ENCODE data around the gene RNF213. TPM values are rescaled to one million over a fixed set of nuclear protein-coding genes. Genes with fewer than 3 reads are reported as not detected.

RNF213 gene
- total RNA-seq, 1 experiment from 2014 or later, result 13.0 TPM

DNA sequence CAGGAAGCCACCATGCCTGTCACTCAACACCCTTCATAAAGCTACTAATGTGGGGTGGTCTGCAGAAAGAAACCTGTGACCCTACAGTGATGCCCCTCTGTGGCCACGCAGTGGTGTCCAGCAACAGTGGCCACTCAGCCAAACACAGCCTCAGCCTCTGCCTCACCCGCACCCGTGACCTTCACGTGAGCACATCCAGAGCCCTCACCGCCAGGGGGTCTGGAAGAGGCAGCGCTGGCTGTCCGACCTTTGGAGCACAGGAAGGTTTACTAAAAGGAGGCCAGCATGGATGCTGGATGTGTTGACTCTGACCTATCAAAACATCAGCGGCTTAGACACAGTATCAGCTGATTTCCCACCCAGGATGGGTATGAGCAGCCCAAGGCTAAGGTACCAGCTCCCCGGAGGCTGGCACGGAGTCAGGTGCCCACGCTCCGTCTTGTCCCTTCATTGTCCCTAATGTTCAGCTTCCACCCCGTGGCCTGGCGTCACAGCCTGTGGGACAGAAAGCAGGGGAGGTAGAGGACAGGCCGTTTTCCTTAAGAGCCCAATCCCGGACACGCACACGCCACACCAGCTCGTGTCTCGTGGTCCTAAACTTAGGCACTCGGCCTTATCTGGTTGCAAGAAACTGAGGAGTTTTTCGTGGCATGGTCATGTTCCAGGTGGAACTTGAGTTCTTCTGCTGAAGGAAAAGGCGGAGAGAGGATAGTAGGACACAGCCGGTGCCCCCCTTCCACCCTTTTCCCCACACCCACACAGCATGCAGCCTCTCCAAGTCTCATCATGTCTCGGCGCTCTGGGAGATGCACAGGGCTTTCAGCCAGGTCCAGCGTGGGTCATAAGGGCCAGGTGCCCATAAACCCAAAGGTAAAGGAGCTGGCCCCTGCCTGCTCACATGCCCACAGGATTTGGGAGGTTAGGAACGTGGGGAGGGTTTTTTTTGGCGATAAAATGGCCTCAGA lies 104.6 kb downstream of the RNF213 start:
- Histone ChIP-seq H3K4me1 (no peaks in the 10 kb centered on the region), H3K27me3 (no peaks in the 10 kb centered on the region), H3K27ac (no peak overlapping the region), H3K4me3 (no peak overlapping the region), H3K36me3 (0 out of 2 replicates have a peak, but pooled peaks cover 4% of the 10 kb centered on the region), H3K9me3 (replicated peaks) (no peaks in the 10 kb centered on the region)
- no peak for DNase-seq

DNA sequence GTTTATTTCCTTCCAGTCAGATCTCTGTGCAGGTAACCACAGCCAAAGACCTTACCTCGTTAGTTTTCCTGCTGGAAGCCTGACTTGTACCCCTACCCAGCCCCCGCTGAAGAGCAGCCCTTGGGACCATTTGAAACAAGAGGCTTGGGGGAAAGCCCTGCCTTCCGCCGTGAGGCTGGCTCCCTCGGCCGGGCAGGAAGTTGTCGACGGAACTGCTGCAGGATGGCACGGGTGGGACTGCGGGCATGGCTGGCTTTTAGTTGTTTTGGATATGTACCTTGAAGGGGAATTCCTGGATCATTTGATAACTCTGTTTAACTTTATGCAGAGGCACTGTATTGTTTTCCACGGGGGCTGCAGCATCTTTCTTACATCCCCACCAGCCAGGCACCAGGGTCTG lies 105.3 kb downstream of the RNF213 start:
- no peak for DNase-seq
- H3K36me3 ChIP-seq, result 0 out of 2 replicates have a peak, but pooled peaks cover 4% of the 10 kb centered on the region

DNA sequence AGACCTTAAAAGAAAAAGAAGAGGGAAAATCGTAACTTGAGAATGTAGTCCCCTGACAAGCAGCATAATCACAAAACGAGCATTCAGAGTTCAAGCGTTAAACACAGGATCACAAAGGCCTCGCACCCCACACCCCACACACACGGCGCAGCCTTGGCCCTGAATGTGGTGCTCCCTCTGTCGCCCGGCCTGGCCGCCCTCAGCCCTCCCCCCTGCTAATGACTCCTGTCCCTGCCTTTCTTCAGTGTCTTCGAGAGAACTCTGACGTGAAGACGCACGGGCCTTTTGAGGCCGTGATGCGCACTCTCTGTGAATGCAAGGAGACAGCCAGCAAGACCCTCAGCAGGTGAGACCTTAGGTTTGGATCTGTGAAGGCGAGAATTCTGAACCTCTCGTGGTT lies 106.9 kb downstream of the RNF213 start:
- no peaks in the 10 kb centered on the region for H3K27me3 ChIP-seq
- H3K4me3 ChIP-seq, result no peak overlapping the region
- no peaks in the 10 kb centered on the region for H3K36me3 ChIP-seq
- H3K27ac ChIP-seq, result no peak overlapping the region
- H3K9me3 ChIP-seq (replicated peaks), result no peaks in the 10 kb centered on the region
- no peaks in the 10 kb centered on the region for H3K4me1 ChIP-seq
- no peak for DNase-seq

More for the DNA sequence above, 105.3 kb downstream of the RNF213 start:
- H3K27ac ChIP-seq, result no peak overlapping the region
- H3K27me3 ChIP-seq, result no peaks in the 10 kb centered on the region
- H3K4me1 ChIP-seq, result no peaks in the 10 kb centered on the region
- H3K9me3 ChIP-seq (replicated peaks), result no peaks in the 10 kb centered on the region
- no peak overlapping the region for H3K4me3 ChIP-seq

DNA sequence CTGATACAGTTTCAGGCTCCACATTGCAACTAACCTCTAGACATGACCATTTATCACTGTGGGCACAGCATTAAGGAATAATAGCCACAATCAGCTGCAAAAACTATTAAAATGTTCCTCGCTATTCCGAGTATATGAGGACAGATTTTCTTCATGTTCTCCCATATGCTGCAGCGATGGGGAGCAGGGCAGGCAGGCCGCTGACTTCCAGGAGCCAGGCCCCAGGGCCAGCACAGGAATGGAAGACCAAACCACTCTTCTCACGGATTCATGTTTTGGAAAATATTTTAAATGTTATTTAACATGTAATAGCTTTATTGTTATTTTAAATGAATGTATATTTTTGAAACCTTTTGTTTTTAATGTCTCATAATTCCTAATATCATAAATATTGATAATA lies 110.5 kb downstream of the RNF213 start:
- Histone ChIP-seq H3K27me3 (no peaks in the 10 kb centered on the region), H3K9me3 (replicated peaks) (no peaks in the 10 kb centered on the region), H3K36me3 (no peaks in the 10 kb centered on the region), H3K27ac (no peak overlapping the region), H3K4me1 (no peaks in the 10 kb centered on the region), H3K4me3 (no peak overlapping the region)
- DNase-seq, result no peak

DNA sequence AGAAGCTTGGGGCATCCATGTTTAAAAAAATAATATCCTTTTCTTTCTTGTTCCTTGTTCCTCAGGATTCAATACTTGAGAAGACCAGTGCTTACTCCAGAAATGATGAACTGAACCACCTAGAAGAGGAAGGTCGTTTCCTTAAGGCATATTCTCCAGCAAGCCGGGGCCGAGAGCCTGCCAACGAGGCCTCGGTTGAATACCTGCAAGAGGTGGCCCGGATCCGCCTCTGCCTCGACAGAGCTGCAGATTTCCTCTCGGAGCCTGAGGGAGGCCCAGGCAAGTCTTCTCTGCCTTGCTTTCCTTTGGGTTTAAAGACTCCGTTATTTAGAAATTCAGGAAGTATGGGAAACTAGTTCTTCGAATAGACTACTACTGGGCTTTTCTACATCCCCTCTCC lies 111.8 kb downstream of the RNF213 start:
- H3K36me3 ChIP-seq, result no peaks in the 10 kb centered on the region; the same call in none of the 2 replicates

DNA sequence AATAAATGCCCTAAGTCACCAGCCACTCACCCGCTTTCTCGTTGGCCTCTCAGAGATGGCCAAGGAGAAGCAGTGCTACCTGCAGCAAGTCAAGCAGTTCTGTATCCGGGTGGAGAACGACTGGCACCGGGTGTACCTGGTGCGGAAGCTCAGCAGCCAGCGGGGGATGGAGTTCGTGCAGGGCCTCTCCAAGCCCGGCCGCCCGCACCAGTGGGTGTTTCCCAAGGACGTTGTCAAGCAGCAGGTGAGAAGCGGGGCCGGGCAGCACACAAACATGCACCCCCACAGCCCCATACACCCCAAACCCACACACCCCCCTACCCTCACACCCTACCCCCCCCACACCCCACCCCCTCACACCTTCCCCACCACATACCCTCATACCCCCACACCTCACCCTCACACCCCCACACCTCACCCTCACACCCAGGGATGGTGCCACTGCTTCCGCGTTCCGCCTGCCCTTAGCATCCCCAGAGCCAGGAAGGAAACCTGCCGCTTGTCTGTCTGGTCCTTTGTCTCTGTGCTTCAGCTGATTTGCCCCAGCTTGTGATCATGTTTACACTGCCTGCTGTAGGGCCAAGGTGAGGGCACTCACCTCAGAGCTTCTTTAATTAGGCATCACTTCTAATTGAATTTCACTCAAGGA lies 112.4 kb downstream of the RNF213 start:
- DNase-seq, result no peak
- no peak overlapping the region for H3K27ac ChIP-seq
- H3K27me3 ChIP-seq, result no peaks in the 10 kb centered on the region
- H3K4me1 ChIP-seq, result no peaks in the 10 kb centered on the region
- no peaks in the 10 kb centered on the region for H3K9me3 ChIP-seq (replicated peaks)
- H3K36me3 ChIP-seq, result no peaks in the 10 kb centered on the region; the same call in none of the 2 replicates
- no peak overlapping the region for H3K4me3 ChIP-seq

More for the DNA sequence above, 111.8 kb downstream of the RNF213 start:
- no peaks in the 10 kb centered on the region for H3K27me3 ChIP-seq
- H3K4me3 ChIP-seq, result no peak overlapping the region
- no peaks in the 10 kb centered on the region for H3K9me3 ChIP-seq (replicated peaks)
- DNase-seq, result no peak
- no peaks in the 10 kb centered on the region for H3K4me1 ChIP-seq
- H3K27ac ChIP-seq, result no peak overlapping the region

DNA sequence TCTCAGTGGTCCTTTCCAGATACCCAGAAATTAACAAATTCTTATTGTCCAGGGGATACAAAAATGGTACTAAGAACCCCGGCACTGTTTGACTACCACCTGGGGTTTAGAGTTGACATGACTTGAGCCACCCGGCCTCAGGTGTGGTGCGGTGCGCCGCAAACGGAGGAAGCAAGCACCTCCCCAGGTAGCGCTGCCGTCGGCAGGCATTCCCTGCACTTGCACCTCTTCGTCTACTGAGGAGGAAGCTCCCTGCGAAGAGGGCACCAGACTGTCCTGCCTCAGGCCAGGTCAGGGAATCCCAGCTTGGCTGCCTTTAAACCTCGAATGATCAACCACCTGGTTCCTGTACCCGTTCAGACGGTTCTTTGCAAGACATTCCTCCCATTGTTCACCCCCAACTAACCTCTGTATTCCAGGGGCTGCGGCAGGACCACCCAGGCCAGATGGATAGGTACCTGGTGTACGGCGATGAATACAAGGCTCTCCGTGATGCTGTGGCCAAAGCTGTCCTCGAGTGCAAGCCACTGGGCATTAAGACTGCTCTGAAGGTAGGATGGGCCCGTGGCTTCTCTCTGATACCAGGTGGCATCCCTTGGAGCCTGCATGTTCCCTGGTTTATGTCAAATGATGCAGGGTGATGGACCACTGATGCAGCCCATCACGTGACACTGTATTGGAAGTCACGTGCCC lies 113.5 kb downstream of the RNF213 start:
- Histone ChIP-seq H3K27me3 (no peaks in the 10 kb centered on the region), H3K4me3 (no peak overlapping the region), H3K36me3 (no peaks in the 10 kb centered on the region; the same call in none of the 2 replicates), H3K27ac (no peak overlapping the region), H3K4me1 (no peaks in the 10 kb centered on the region), H3K9me3 (replicated peaks) (no peaks in the 10 kb centered on the region)
- DNase-seq, result no peak

DNA sequence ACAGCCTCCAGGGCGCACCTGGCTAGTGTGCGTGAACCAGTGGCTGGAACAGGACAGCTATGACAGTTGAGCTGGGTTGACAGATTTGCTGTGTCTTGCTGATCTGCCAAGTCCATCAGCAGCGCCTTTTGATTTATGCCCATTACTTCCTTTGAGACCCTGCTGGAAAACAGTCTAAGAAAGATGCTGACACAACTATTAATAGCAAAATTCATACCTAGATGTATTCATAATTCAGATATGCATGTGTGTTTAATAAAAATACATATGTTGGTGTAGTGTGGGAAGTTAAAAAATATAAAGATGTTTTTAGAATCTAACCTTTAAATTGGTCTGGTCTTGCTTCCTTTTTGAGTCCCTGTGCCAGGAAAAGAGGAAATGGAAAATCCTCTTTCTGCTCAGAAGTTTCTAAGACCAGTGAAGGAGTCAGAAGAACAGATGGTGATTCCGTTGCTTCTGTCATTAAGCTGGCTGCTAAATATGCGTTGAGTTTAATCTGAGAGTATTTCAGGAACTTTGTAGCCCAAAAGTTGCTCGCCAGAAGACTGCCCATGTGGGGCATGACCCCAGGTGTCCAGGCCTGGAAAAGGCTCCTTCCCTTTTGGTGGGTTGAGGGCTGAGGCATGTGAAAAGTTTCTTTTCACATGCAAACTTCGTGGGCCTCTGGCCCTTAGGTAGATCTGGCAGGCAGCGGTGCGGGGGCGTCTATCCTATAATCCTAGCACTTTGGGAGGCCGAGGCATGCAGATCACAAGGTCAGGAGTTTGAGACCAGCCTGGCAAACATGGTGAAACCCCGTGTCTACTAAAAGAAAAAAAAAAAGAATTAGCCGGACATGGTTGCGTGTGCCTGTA lies 114.3 kb downstream of the RNF213 start:
- no peaks in the 10 kb centered on the region for H3K4me1 ChIP-seq
- H3K4me3 ChIP-seq, result no peak overlapping the region
- H3K27ac ChIP-seq, result no peak overlapping the region
- no peaks in the 10 kb centered on the region for H3K9me3 ChIP-seq (replicated peaks)
- no peak for DNase-seq
- no peaks in the 10 kb centered on the region; the same call in none of the 2 replicates for H3K36me3 ChIP-seq
- H3K27me3 ChIP-seq, result no peaks in the 10 kb centered on the region

DNA sequence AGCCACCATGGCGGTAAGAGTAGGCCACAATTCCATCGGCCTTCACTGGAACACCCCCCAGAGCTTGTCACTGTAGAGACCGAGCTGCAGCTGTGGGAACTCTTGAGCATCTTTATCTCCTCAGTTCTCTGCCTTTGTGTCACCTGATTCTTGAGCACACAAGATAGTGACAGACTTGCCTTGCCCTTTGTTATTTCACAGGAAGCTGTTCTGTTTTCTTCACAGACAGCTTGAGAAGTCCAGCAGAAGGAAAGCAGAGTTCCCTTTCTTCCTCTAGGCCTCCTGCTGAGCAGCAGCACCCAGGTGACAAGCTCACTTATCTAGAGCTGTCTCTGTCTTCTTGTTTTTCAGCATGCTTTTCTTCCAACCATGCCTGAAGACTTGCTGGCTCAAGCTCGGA lies 115.9 kb downstream of the RNF213 start:
- no peak overlapping the region for H3K27ac ChIP-seq
- H3K4me1 ChIP-seq, result peaks cover 1% of the 10 kb centered on the region; the same call in 1 of the 2 replicates
- no peaks in the 10 kb centered on the region for H3K9me3 ChIP-seq (replicated peaks)
- no peaks in the 10 kb centered on the region; the same call in none of the 2 replicates for H3K36me3 ChIP-seq
- H3K27me3 ChIP-seq, result no peaks in the 10 kb centered on the region
- no peak for DNase-seq
- H3K4me3 ChIP-seq, result no peak overlapping the region

DNA sequence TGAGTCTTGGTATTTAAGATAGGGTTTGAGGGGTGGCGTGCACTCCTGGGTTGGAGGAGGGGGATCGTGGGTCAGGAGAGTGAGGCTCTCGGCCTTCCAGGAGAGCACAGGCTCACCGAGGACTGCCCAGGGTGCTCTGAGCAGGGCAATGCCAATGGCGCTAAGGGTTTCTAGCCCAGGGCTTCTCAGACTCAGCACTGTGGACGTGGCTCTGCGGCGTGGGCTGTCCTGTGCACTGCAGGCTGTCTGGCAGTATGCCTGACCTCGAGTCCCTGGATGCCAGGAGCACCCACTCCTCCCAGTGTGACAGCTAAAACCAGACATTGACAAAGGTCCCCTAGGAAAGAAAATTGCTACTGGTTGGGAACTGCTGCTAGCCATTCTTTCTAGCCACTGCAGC lies 117.1 kb downstream of the RNF213 start:
- no peak overlapping the region for H3K27ac ChIP-seq
- peaks cover 14% of the 10 kb centered on the region for H3K4me1 ChIP-seq
- no peaks in the 10 kb centered on the region; the same call in none of the 2 replicates for H3K36me3 ChIP-seq
- no peaks in the 10 kb centered on the region for H3K27me3 ChIP-seq
- H3K9me3 ChIP-seq (replicated peaks), result no peaks in the 10 kb centered on the region
- no peak for DNase-seq
- no peak overlapping the region for H3K4me3 ChIP-seq

DNA sequence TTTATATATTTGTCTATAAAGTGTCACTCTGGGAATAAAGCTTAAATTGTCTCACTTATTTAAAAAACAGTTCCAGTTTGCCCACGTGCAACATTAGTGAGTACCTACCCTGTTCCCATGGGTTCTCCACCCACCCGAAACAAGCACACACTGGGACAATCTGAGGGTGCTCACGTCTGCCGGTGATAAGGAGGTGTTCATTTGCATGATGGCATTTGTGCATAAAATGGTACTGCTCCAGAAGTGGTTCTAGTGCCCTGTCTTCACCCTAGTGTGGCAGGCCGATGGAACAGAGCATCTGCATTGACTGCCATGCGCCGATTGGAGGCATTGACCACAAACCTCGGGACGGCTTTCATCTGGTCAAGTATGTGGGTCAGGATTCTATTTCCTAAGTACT lies 118.7 kb downstream of the RNF213 start:
- no peaks in the 10 kb centered on the region; the same call in none of the 2 replicates for H3K36me3 ChIP-seq
- H3K4me1 ChIP-seq, result peaks cover 30% of the 10 kb centered on the region
- no peaks in the 10 kb centered on the region for H3K27me3 ChIP-seq
- no peak overlapping the region for H3K4me3 ChIP-seq
- no peak overlapping the region for H3K27ac ChIP-seq
- DNase-seq, result no peak
- H3K9me3 ChIP-seq (replicated peaks), result no peaks in the 10 kb centered on the region

DNA sequence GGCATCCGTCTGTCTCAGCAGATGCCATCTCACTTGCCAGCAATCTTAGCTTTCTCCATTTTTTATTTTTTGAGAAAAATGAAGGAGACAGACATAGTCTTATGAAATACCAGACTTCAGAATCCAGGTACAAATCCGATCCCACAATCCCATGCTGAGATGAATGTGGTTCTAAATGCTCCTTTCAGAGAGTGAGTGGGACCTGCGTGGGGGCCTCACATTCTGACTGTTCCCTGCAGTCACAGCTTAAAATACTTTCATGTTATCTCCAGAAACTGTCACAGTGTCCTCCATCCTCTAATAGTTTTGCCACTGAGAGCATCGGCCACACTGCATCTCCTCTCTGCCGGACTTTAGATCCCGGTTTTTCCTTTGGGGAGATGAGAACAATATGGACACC lies 119.4 kb downstream of the RNF213 start:
- Histone ChIP-seq H3K27ac (no peak overlapping the region), H3K4me3 (no peak overlapping the region), H3K27me3 (no peaks in the 10 kb centered on the region), H3K36me3 (no peaks in the 10 kb centered on the region; the same call in none of the 2 replicates), H3K9me3 (replicated peaks) (no peaks in the 10 kb centered on the region), H3K4me1 (peaks cover 37% of the 10 kb centered on the region)
- DNase-seq, result no peak

DNA sequence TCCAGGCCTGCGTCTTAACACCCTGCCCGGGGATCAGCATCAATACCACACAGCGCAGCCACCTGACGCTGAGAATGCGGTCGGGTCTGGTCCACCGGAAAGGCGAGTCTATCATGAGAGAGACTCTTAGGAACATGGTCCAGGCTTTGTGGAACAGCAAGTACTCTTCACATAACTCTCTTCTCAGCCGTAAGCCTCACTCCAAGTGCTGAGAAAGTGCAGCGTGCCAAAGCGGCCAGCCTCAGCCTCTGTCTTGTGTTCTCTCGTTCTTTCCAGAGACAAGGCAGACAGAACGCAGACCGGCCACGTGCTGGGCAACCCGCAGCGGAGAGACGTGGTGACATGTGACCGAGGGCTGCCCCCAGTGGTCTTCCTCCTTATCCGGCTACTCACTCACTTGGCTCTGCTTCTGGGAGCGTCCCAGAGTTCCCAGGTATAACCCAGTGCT lies 119.9 kb downstream of the RNF213 start:
- no peaks in the 10 kb centered on the region; the same call in none of the 2 replicates for H3K36me3 ChIP-seq
- DNase-seq, result no peak
- no peak overlapping the region for H3K4me3 ChIP-seq
- peaks cover 41% of the 10 kb centered on the region for H3K4me1 ChIP-seq
- no peaks in the 10 kb centered on the region for H3K9me3 ChIP-seq (replicated peaks)
- no peaks in the 10 kb centered on the region for H3K27me3 ChIP-seq
- H3K27ac ChIP-seq, result no peak overlapping the region

DNA sequence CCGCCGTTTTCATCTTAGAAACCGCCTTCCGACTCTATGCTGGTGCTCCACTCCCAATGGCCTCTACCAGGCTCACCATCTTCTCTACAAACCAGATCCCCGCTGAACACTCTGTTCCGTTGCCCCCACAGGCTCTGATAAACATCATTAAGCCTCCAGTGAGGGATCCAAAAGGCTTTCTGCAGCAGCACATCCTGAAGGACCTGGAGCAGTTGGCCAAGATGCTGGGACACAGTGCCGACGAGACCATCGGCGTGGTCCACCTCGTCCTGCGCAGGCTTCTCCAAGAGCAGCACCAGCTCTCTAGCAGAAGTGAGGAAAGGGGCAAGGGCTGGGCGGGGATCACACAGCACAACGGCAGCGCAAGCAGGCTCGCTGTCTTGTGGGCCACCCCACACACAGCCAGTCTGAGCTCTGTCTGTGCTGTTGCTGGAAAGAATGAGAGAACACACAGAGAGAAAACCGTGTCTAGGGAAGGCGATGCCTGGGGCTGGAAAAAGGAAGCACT lies 120.8 kb downstream of the RNF213 start:
- H3K4me1 ChIP-seq, result peaks cover 41% of the 10 kb centered on the region
- no peak for DNase-seq
- no peak overlapping the region for H3K27ac ChIP-seq
- no peaks in the 10 kb centered on the region for H3K9me3 ChIP-seq (replicated peaks)
- H3K4me3 ChIP-seq, result no peak overlapping the region
- H3K27me3 ChIP-seq, result no peaks in the 10 kb centered on the region
- H3K36me3 ChIP-seq, result no peaks in the 10 kb centered on the region; the same call in none of the 2 replicates

Measured in SJCRH30 (cell line).